SJCRH30 (cell line): ENCODE data around the gene SETD3. TPM values are rescaled to one million over a fixed set of nuclear protein-coding genes. Genes with fewer than 3 reads are reported as not detected.
A peak's percentile ranks its signal among the peaks of the same experiment; 100 is the strongest.

Experiments used
- DNase-seq, 2 experiments: peaks; one replicate each; pipeline ENCODE4 v3.0.0-alpha.2; 2015 to 2020
- H3K27ac ChIP-seq: fragments of 250-450 bp; sonication (Bioruptor Pico); 2 replicates; pipeline ENCODE4 v1.5.1; 2020; ENCODE audit warnings: mild to moderate bottlenecking, moderate library complexity
- H3K27me3 ChIP-seq: fragments of 250-450 bp; sonication (Bioruptor Pico); 2 replicates; pipeline ENCODE4 v1.5.1; 2020; ENCODE audit warnings: mild to moderate bottlenecking, moderate library complexity
- H3K36me3 ChIP-seq: fragments of 250-450 bp; sonication (Bioruptor Pico); 2 replicates; pipeline ENCODE4 v1.5.1; 2020; ENCODE audit warnings: mild to moderate bottlenecking, moderate library complexity
- H3K4me1 ChIP-seq: fragments of 250-450 bp; sonication (Bioruptor Pico); 2 replicates; pipeline ENCODE4 v1.5.1; 2020; ENCODE audit warnings: mild to moderate bottlenecking, moderate library complexity
- H3K4me3 ChIP-seq: fragments of 250-450 bp; sonication (Bioruptor Pico); 2 replicates; pipeline ENCODE4 v1.5.1; 2020; ENCODE audit warnings: mild to moderate bottlenecking, moderate library complexity
- H3K9me3 ChIP-seq: fragments of 250-450 bp; sonication (Bioruptor Pico); replicated peaks from 2 replicates; pipeline ENCODE4 v1.5.1; 2020; ENCODE audit warnings: mild to moderate bottlenecking, moderate library complexity
- total RNA-seq: library from RNA; depleted of rRNA; stranded (reverse); fragments of >200 nt; shearing (Covaris generic); gene quantifications from 2 replicates; pipeline ENCODE4 v1.2.3, GENCODE V29; 2014

Gene SETD3
- total RNA-seq, 1 experiment from 2014 or later, result 79.4 TPM

- Histone ChIP-seq H3K27ac (no peak overlapping the region), H3K4me3 (no peak overlapping the region), H3K4me1 (0 out of 2 replicates have a peak, but pooled peaks cover 2% of the 10 kb centered on the region), H3K27me3 (no peaks in the 10 kb centered on the region), H3K36me3 (peaks cover 8% of the 10 kb centered on the region), H3K9me3 (no peaks in the 10 kb centered on the region)
- no peak for DNase-seq
These were observed 43.0 kb downstream of the SETD3 start for GRCh38 chr14:99437706-99438105.

- H3K4me1 ChIP-seq, result 0 out of 2 replicates have a peak, but pooled peaks cover 2% of the 10 kb centered on the region
- no peak overlapping the region for H3K4me3 ChIP-seq
- H3K36me3 ChIP-seq, result peaks cover 8% of the 10 kb centered on the region
- DNase-seq, result no peak
- no peak overlapping the region for H3K27ac ChIP-seq
- no peaks in the 10 kb centered on the region for H3K27me3 ChIP-seq
- H3K9me3 ChIP-seq, result no peaks in the 10 kb centered on the region
These were observed 44.1 kb downstream of the SETD3 start for GRCh38 chr14:99436247-99437180.

GRCh38 chr14:99435327-99435726 is 45.3 kb downstream of the SETD3 start:
- no peak for DNase-seq
- H3K27ac ChIP-seq, result no peak overlapping the region
- H3K4me1 ChIP-seq, result 0 out of 2 replicates have a peak, but pooled peaks cover 2% of the 10 kb centered on the region
- H3K36me3 ChIP-seq, result peaks cover 8% of the 10 kb centered on the region
- no peaks in the 10 kb centered on the region for H3K27me3 ChIP-seq
- no peaks in the 10 kb centered on the region for H3K9me3 ChIP-seq
- no peak overlapping the region for H3K4me3 ChIP-seq

GRCh38 chr14:99432485-99432884 is 48.2 kb downstream of the SETD3 start:
- Histone ChIP-seq H3K27me3 (no peaks in the 10 kb centered on the region), H3K9me3 (no peaks in the 10 kb centered on the region), H3K4me3 (no peak overlapping the region), H3K27ac (no peak overlapping the region), H3K4me1 (0 out of 2 replicates have a peak, but pooled peaks cover 2% of the 10 kb centered on the region), H3K36me3 (peaks cover 12% of the 10 kb centered on the region; the same call in 1 of the 2 replicates)
- no peak for DNase-seq

GRCh38 chr14:99431986-99432385 is 48.7 kb downstream of the SETD3 start:
- H3K4me1 ChIP-seq, result 0 out of 2 replicates have a peak, but pooled peaks cover 2% of the 10 kb centered on the region
- H3K9me3 ChIP-seq, result no peaks in the 10 kb centered on the region
- no peak overlapping the region for H3K27ac ChIP-seq
- H3K4me3 ChIP-seq, result no peak overlapping the region
- no peak for DNase-seq
- H3K36me3 ChIP-seq, result peaks cover 12% of the 10 kb centered on the region; the same call in 1 of the 2 replicates
- H3K27me3 ChIP-seq, result no peaks in the 10 kb centered on the region

DNA sequence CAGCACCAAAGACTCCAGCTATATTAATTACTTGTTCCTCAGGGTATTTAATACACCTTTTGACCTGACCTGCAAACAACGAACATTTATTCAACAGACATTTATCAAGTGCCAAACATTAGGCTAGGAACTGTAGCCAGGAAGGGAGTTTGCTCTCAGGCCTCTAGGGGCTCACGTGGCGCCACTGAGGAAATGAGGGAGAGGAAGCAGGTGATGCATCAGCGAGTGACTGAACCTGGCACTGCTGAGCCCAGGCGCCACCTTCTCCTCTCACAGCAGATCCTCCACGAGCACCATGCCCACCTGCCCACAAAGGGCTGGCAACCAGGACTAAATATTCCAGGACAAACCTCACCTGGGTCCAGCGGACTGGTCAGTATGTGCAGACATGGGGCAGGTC is 50.2 kb downstream of the SETD3 start:
- Histone ChIP-seq H3K27me3 (no peaks in the 10 kb centered on the region), H3K4me1 (peaks cover 15% of the 10 kb centered on the region), H3K9me3 (no peaks in the 10 kb centered on the region), H3K4me3 (no peak overlapping the region), H3K36me3 (peaks cover 12% of the 10 kb centered on the region; the same call in 1 of the 2 replicates), H3K27ac (no peak overlapping the region)
- DNase-seq, result no peak

DNA sequence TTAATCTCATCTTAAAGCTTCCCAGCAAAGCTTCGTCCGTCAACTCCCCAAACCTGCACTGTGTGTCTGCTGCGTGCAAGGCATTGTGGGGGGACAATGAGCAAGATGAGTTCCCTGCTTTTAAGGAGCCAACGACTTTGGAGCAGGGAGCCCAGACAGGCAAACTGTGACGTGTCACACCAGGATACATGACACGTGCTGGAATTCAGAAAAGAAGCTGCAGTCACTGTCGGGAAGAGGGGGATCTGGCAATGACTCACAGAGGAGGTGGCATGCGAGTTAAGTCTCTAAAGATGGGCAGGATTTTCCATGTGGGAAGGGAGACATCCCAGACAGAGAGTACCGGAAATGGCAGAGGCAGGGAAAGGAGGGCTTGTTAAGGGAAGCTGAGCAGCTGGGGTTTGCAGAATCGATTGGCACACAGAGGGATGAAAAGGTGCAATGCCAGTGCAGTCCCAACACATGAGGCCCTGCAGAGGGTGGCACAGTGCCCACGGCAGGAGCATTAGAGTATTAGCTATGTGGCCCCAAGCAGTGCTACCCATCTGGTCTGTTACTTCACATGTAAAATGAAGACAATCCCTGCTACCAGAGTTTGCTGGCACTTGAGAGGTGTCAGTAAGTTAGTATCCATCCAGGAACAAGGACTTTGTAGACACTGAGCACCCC is 52.9 kb downstream of the SETD3 start:
- no peak for DNase-seq
- no peak overlapping the region for H3K27ac ChIP-seq
- H3K9me3 ChIP-seq, result no peaks in the 10 kb centered on the region

DNA sequence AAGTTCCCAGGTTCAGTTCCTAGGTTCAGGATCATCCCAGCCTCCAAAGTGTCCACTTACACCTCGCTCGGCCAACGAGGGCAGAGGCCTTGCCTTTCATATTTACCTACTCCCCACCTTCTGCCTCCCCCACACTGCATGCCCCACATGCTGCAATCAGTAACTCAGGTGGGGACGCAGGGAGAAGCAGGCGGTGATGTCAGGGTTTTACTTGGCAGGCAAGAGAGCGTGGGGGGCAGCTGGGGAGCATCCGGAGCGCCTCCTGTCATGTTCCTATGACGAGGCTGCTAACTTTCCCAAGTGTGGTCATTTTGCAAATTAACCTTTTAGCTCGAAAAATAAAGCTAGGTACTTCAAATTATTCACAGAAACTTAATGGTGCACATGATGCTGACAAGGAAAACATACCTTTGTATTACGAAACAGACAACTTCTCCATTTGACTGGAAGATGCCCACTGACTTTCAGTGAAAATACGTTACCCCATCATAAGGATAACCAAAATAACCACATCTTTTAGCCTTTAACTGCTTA is 53.8 kb downstream of the SETD3 start:
- DNase-seq, result no peak
- Histone ChIP-seq H3K27me3 (no peaks in the 10 kb centered on the region), H3K4me3 (no peak overlapping the region), H3K36me3 (0 out of 2 replicates have a peak, but pooled peaks cover 9% of the 10 kb centered on the region), H3K27ac (no peak overlapping the region), H3K4me1 (peaks cover 19% of the 10 kb centered on the region), H3K9me3 (no peaks in the 10 kb centered on the region)

More for the DNA sequence above, 52.9 kb downstream of the SETD3 start:
- Histone ChIP-seq H3K27me3 (no peaks in the 10 kb centered on the region), H3K36me3 (peaks cover 9% of the 10 kb centered on the region; the same call in 1 of the 2 replicates), H3K4me1 (peaks cover 19% of the 10 kb centered on the region), H3K4me3 (no peak overlapping the region)

DNA sequence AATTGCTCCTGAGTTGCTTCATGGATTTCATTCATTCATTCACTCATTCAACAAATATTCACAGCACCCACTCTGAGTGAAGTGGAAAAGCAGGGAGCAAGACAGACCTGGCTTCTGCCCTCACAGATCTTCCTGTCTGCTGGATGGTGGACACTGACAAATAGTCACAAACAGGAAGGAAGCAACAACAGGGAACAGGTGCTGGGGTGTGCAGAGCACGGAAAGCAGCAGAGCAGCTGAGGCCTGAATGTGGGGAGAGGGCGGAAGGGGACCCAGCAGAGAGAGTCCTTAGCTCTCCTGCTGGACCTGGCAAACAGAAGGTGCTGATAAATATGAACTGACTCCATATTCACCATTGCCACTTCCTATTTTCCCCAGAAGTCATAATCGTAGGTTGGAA is 54.4 kb downstream of the SETD3 start:
- DNase-seq, result peak; percentile 13 to 54
- H3K27ac ChIP-seq, result peak overlapping the region; percentile 23; the same call in 1 of the 2 replicates

DNA sequence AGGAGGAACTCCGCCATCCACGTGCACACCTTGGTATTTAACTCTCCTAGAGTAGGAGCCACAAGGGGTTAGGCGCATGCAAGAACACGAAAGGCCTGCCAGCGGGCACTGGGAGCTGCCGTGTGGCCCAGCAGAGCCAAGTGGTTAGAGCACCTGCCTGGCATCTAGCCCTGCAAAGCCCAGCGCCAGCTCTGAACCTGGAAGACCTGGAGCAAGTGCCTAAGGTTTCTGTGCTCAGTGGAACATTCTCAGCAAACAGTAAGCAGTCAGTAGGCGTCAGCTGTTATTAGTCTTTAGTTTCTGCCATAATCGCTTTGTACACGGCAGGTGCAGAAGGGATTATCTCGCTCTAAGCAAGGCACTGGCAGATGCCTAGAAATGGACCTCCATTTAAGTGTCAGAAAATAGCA is 55.4 kb downstream of the SETD3 start:
- Histone ChIP-seq H3K4me3 (no peak overlapping the region), H3K27ac (peak overlapping the region; percentile 23; the same call in 1 of the 2 replicates), H3K4me1 (peaks cover 19% of the 10 kb centered on the region), H3K9me3 (no peaks in the 10 kb centered on the region), H3K36me3 (0 out of 2 replicates have a peak, but pooled peaks cover 8% of the 10 kb centered on the region), H3K27me3 (no peaks in the 10 kb centered on the region)
- peak; percentile 45 to 75 for DNase-seq

More for the DNA sequence above, 54.4 kb downstream of the SETD3 start:
- no peaks in the 10 kb centered on the region for H3K27me3 ChIP-seq
- peaks cover 19% of the 10 kb centered on the region for H3K4me1 ChIP-seq
- no peak overlapping the region for H3K4me3 ChIP-seq
- H3K36me3 ChIP-seq, result 0 out of 2 replicates have a peak, but pooled peaks cover 9% of the 10 kb centered on the region
- no peaks in the 10 kb centered on the region for H3K9me3 ChIP-seq

GRCh38 chr14:99424306-99424877 is 56.3 kb downstream of the SETD3 start:
- no peaks in the 10 kb centered on the region for H3K27me3 ChIP-seq
- H3K27ac ChIP-seq, result no peak overlapping the region
- H3K9me3 ChIP-seq, result no peaks in the 10 kb centered on the region
- no peak for DNase-seq
- no peak overlapping the region for H3K4me3 ChIP-seq
- 0 out of 2 replicates have a peak, but pooled peaks cover 4% of the 10 kb centered on the region for H3K36me3 ChIP-seq
- H3K4me1 ChIP-seq, result peaks cover 19% of the 10 kb centered on the region

DNA sequence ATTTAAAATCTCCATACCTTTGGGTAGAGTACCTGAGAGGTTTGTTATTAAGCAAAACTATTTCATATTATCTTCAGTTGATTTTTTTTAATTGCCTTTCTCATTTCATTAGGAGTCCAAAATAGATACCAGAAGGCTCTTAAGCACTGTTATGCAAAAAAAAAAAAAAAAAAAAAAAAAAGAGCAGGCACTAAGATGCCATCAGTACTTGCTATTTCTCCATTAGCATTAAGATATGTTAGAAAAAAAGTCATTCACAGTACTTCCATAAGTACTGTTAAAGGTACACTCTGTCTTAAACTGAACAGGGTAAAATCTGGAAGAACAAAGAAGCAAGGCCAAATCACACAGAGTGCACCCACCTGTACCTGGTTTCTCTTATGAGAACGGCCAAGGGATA is 57.2 kb downstream of the SETD3 start:
- Histone ChIP-seq H3K4me3 (no peak overlapping the region), H3K9me3 (no peaks in the 10 kb centered on the region), H3K27me3 (no peaks in the 10 kb centered on the region), H3K36me3 (no peaks in the 10 kb centered on the region), H3K4me1 (peaks cover 19% of the 10 kb centered on the region), H3K27ac (no peak overlapping the region)
- DNase-seq, result no peak

DNA sequence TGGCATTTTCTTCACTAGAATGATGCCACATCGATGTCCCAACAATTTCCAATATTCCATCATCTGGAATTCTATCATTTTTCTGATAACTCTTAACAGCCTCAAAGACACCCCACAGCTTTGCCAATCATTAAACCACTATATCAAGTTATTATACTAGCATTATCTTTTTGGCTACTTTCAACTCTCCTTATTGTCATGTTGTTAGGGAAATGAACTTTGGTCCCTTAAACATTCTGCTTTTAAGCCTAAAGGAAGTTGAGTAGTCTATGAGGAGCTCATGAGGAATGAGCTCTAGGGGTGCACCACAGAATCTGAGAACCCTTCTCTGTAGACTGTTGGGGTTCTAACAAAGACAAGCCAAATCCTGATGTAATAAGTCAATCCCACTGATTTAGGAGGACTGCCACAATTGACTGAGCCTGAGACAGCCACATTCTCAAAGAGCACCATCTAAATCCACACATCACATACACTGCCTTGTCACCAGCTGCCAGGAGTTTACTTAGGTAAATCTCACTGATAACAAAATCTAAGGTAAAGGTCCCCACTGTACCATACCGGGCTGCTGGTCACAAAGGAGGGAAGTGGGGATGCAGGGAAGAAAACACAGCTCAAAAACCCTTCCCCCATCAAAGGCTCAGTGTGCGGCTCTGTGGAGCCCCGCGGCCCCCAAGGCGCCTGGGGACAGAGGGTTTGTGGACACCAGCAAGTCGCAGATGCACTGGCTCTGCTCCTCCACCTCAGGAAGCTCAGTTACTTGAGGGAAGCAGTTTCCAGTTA is 58.2 kb downstream of the SETD3 start:
- Histone ChIP-seq H3K27me3 (no peaks in the 10 kb centered on the region), H3K27ac (no peak overlapping the region), H3K9me3 (no peaks in the 10 kb centered on the region), H3K4me1 (peaks cover 19% of the 10 kb centered on the region), H3K4me3 (no peak overlapping the region), H3K36me3 (no peaks in the 10 kb centered on the region)
- DNase-seq, result no peak

- H3K4me1 ChIP-seq, result peaks cover 8% of the 10 kb centered on the region
- no peak overlapping the region for H3K27ac ChIP-seq
- no peaks in the 10 kb centered on the region for H3K36me3 ChIP-seq
- no peaks in the 10 kb centered on the region for H3K27me3 ChIP-seq
- no peak for DNase-seq
- no peaks in the 10 kb centered on the region for H3K9me3 ChIP-seq
- no peak overlapping the region for H3K4me3 ChIP-seq
These were observed 59.9 kb downstream of the SETD3 start for GRCh38 chr14:99420711-99421110.
